Activated CD8-positive, alpha-beta memory T cell treated with anti-CD3 and anti-CD28 coated beads, Interleukin-2, amount 10 ng/mL, durations not matched to agents 7 days and 5 days (primary cell): ENCODE results near the gene MT2A. TPM values are rescaled to one million over a fixed set of nuclear protein-coding genes. Genes with fewer than 3 reads are reported as not detected.

ENCODE experiments used
- ATAC-seq: fragments of 150-1000 bp; cut with Tn5 transposase; one replicate; pipeline ENCODE4 v1.10.0; 2021; ENCODE audit warnings: moderate library complexity
- CTCF ChIA-PET: fragments of 350-600 bp; sonication (Branson Sonifier 250); formaldehyde crosslinking; loops from one replicate; lab custom pipeline; 2021; ENCODE audit warnings: antibody characterized with exemption; lab: Charles Lee
- DNase-seq: peaks from one replicate; pipeline ENCODE4 v3.0.0-alpha.2; 2020
- H3K27ac Mint-ChIP-seq: one replicate; pipeline ENCODE4 v1.8.0; 2021; ENCODE audit warnings: mild to moderate bottlenecking, mixed read lengths
- H3K27me3 Mint-ChIP-seq: one replicate; pipeline ENCODE4 v1.8.0; 2021; ENCODE audit warnings: mixed read lengths
- H3K36me3 Mint-ChIP-seq: one replicate; pipeline ENCODE4 v1.8.0; 2021; ENCODE audit warnings: mild to moderate bottlenecking, mixed read lengths
- H3K4me1 Mint-ChIP-seq: one replicate; pipeline ENCODE4 v1.8.0; 2021; ENCODE audit warnings: mixed read lengths
- H3K4me3 Mint-ChIP-seq: one replicate; pipeline ENCODE4 v1.8.0; 2021; ENCODE audit warnings: mild to moderate bottlenecking, moderate library complexity, mixed read lengths
- H3K9me3 Mint-ChIP-seq: one replicate; pipeline ENCODE4 v1.8.0; 2022; ENCODE audit warnings: low read depth, mixed read lengths
- total RNA-seq, 2 experiments: library from RNA; stranded (reverse); gene quantifications; one replicate each; pipeline ENCODE4 v1.2.3, GENCODE V29; 2021

Gene MT2A
- total RNA-seq, 2 experiments from 2014 or later, result 121 to 125 TPM

DNA sequence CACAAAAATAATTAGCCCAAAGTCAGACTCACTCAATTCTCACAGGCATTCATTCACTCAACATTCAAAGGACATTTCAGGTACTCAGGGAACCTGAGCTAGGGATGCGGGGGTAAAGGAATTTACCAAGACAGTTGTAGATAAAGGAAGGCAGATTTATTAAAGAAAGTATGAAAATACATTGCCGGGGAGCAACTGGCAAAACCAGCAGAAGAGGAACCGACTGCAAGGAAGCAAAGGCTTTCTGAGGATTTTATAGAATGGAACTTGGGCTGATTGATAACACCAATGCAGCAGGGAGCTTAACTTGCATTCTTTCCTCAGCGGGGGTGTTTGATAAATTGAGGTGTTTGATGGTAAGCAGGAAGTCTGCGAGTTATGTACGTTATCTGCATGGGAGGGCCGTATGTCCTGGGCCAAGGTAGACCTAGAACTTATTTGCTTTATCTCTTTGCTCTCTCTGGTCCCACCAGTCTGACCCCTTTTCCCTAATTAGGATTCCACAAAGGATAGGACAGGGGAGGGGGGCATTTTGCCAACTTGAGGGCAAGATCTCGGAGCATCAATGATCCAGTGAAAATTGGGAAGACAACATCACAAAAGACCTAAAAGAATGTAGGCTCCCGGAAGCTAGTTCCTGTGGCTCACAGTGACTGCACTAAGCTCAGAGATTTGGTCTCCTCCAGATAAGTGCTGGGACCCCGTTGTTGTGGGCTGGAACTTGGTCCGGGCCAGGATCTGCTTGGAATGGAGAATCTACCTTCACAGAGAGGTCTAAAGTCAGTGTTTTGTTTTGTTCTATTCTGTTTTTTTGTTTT, 24.8 kb upstream of the MT2A start:
- Mint-ChIP-seq H3K4me1 (no peaks in the 10 kb centered on the region), H3K36me3 (no peaks in the 10 kb centered on the region), H3K9me3 (no peaks in the 10 kb centered on the region), H3K27me3 (peaks cover 44% of the 10 kb centered on the region), H3K27ac (no peak overlapping the region), H3K4me3 (no peak overlapping the region)
- CTCF ChIA-PET, result interaction anchor here (0.9 to 3.9 kb wide), 2 partner anchors 60 to 119 kb away, joined by 3 to 17 read pairs; no protein-coding TSS in a partner anchor
- DNase-seq (no peak), ATAC-seq (no peak)

DNA sequence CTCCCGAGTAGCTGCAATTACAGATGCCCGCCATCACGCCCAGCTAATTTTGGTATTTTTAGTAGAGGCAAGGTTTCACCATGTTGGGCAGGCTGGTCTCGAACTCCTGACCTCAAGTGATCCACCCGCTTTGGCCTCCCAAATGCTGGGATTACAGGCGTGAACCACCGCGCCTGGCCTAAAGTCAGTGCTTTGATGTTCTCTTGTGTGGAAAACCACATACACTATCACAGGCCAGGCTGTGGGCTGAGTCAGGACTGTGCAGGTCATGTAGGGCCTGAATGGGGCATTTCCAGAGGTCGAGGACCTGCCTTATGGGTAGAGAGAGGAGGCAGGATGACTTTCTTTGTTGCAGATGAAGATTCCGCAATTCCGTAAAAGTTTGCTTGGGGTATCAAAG, 24.1 kb upstream of the MT2A start:
- DNase-seq, result no peak
- peaks cover 3% of the 10 kb centered on the region for H3K4me1 Mint-ChIP-seq
- no peak overlapping the region for H3K27ac Mint-ChIP-seq
- CTCF ChIA-PET, result interaction anchor here (0.9 kb wide), 1 partner anchor 59 kb away, joined by 3 read pairs; no protein-coding TSS in a partner anchor
- no peaks in the 10 kb centered on the region for H3K36me3 Mint-ChIP-seq
- H3K4me3 Mint-ChIP-seq, result no peak overlapping the region
- no peaks in the 10 kb centered on the region for H3K9me3 Mint-ChIP-seq
- no peak for ATAC-seq
- peaks cover 49% of the 10 kb centered on the region for H3K27me3 Mint-ChIP-seq

DNA sequence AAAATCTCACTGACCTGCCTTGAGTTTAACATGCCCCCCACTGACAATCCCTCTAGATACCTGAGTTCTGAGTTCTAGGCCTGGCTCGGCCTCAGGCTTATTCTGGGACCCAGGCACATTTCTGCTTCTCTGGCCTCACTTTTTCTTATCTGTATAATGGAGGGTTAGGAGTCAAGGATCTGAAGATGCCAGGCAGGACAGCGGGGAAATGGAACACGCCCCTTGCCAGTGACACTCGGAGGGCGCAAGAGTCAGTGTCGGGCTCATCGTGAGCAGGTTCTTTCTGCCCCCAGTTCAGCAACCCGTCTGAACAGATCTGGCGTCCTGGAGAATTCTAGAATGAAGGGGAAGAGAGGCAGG, 19.6 kb upstream of the MT2A start:
- Mint-ChIP-seq H3K4me1 (peaks cover 11% of the 10 kb centered on the region), H3K9me3 (no peaks in the 10 kb centered on the region), H3K36me3 (no peaks in the 10 kb centered on the region), H3K4me3 (peak overlapping the region; percentile 71), H3K27me3 (peaks cover 54% of the 10 kb centered on the region), H3K27ac (no peak overlapping the region)
- DNase-seq (no peak), ATAC-seq (no peak)
- CTCF ChIA-PET, result no interaction called here

DNA sequence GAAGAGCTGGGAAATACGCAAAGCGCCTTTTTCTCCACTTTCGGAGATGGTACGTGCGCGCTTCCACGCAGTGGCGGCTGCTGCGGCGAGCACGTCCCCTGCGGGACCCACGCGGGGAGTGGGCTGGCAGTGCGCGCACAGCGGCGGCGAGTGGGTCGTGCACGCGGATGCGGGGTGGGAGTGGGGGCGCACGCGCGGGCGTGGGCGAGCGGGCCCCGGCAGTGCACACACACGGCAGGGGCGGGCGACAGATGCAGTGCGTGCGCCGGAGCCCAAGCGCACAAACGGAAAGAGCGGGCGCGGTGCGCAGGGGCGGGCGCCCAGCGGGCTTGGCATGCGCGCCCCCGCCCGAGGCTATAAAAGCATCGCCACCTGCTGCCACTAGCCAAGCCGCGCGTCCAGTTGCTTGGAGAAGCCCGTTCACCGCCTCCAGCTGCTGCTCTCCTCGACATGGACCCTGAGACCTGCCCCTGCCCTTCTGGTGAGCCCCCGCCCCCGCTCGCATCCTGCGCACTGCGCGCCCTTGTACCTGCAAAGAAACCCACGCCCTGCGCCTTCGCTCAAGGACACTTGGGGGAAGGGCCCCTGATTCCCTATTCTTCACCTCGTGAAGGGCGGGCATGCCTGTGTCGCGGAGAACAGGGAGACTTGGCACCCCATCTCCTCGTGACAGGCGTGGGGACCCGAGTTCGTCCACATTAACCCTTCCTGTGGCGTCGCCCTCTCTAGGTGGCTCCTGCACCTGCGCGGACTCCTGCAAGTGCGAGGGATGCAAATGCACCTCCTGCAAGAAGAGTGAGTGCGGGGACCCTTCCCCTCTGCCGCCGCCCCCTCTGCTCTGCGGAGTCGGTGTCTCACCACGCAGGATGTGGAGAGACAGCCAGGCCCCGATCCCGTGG, 19.0 kb upstream of the MT2A start, which contains the start of gene MT3:
TSS of gene MT3 (plus strand) at position 388 of the 899 bp plus-strand sequence. CDS start at position 451, 63 bp downstream.
- Mint-ChIP-seq H3K4me3 (peak within 1 kb of the TSS; percentile 71), H3K27me3 (peaks cover 54% of the 10 kb centered on the region), H3K36me3 (no peaks in the 10 kb centered on the region), H3K27ac (no peak within 1 kb of the TSS), H3K9me3 (no peaks in the 10 kb centered on the region), H3K4me1 (peaks cover 11% of the 10 kb centered on the region)
- DNase-seq, result no peak
- peak; percentile 77 for ATAC-seq
- CTCF ChIA-PET, result interaction anchor here (1.3 kb wide), 1 partner anchor 12 kb away, joined by 4 read pairs; no protein-coding TSS in a partner anchor

DNA sequence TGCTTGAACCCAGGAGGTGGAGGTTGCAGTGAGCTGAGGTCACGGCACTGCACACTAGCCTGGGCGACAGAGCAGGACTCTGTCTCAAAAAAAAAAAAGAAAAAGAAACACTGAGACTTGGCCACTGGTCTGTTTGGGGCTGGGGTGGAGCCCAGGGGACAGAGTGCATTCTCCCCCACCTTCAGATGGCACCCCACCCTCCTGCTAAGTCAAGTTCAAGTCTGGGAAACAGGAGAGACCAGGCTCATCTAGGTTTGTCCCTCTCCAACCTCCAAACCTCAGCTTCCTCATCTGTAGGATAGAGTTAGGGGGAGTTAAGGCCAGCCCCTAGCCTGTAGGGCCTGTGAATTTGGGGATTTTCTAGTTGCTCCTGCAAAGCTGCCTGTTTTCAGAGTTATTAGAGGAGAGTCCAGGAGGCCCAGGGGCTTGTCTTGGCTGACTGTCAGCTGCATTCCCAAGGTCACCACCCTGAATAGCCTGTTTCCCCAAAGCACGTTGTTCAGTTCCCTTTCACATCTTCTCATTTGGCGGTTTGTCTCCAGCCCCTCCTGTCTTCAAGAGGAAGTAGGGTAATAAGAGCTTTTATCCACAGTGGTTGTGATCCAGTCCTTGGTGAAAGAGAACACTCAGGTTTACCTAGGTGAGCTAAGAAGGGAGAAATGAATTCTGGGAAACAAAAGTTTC, 16.9 kb upstream of the MT2A start:
- peaks cover 11% of the 10 kb centered on the region for H3K4me1 Mint-ChIP-seq

DNA sequence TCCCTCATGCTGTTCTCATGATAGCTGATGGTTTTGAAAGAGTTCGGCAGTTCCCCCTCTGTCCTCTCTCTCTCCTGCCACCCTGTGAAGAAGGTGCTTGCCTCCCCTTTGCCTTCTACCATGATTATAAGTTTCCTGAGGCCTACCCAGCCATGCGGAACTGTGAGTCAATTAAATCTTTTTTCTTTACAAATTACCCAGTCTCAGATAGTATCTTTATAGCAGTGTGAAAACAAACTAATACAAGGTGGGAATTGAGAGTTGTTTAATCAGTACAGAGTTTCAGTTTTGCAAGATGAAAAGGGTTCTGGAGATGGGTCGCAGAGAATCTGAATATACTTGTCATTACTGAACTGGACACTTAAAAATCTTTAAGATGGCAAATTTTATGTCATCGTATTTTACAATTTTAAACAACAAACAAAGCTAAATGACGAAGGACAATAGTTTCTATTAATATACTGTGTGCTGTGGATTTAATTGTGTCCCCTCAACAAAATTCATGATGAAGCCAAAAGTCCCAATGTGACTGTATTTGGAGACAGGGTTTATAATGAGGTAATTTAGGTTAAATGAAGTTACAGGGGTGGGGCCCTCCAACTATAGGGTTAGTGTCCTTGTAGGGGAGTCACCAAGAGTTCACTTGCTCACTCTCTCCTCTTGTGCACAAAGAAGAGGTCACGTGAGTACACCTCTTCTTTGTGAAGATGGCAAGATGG, 14.7 kb upstream of the MT2A start:
- H3K4me3 Mint-ChIP-seq, result no peak overlapping the region
- no peak for DNase-seq
- no peak for ATAC-seq
- no peaks in the 10 kb centered on the region for H3K36me3 Mint-ChIP-seq
- peaks cover 11% of the 10 kb centered on the region for H3K4me1 Mint-ChIP-seq
- H3K9me3 Mint-ChIP-seq, result no peaks in the 10 kb centered on the region
- peaks cover 56% of the 10 kb centered on the region for H3K27me3 Mint-ChIP-seq
- no peak overlapping the region for H3K27ac Mint-ChIP-seq
- CTCF ChIA-PET, result interaction anchor here (0.7 to 1.5 kb wide), 2 partner anchors 16 to 109 kb away, joined by 3 read pairs; no protein-coding TSS in a partner anchor

More for the DNA sequence above, 16.9 kb upstream of the MT2A start:
- no peak overlapping the region for H3K27ac Mint-ChIP-seq
- DNase-seq (no peak), ATAC-seq (no peak)
- no peak overlapping the region for H3K4me3 Mint-ChIP-seq
- CTCF ChIA-PET, result interaction anchor here (0.6 to 1.8 kb wide), 6 partner anchors 9 to 493 kb away, joined by 3 to 7 read pairs (median 4); no protein-coding TSS in a partner anchor
- peaks cover 54% of the 10 kb centered on the region for H3K27me3 Mint-ChIP-seq
- H3K9me3 Mint-ChIP-seq, result no peaks in the 10 kb centered on the region
- no peaks in the 10 kb centered on the region for H3K36me3 Mint-ChIP-seq

DNA sequence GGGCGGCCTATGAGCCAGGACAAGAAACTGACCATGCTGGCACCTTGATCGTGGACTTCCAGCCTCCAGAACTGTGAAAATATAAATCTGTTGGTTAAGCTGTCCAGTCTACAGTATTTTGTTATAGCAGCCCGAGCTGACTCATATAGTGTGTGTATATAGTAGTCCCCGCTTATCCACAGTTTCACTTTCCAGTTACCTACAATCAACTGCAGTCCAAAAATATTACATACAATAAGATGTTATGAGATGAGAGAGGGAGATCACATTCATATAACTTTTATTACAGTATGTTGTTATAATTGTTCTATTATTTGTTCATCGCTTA, 14.1 kb upstream of the MT2A start:
- Mint-ChIP-seq H3K27ac (no peak overlapping the region), H3K4me3 (no peak overlapping the region), H3K36me3 (no peaks in the 10 kb centered on the region), H3K4me1 (peaks cover 9% of the 10 kb centered on the region), H3K9me3 (no peaks in the 10 kb centered on the region), H3K27me3 (peaks cover 56% of the 10 kb centered on the region)
- ATAC-seq (no peak), DNase-seq (no peak)
- CTCF ChIA-PET, result interaction anchor here (0.7 to 1.5 kb wide), 2 partner anchors 17 to 108 kb away, joined by 3 read pairs; no protein-coding TSS in a partner anchor

DNA sequence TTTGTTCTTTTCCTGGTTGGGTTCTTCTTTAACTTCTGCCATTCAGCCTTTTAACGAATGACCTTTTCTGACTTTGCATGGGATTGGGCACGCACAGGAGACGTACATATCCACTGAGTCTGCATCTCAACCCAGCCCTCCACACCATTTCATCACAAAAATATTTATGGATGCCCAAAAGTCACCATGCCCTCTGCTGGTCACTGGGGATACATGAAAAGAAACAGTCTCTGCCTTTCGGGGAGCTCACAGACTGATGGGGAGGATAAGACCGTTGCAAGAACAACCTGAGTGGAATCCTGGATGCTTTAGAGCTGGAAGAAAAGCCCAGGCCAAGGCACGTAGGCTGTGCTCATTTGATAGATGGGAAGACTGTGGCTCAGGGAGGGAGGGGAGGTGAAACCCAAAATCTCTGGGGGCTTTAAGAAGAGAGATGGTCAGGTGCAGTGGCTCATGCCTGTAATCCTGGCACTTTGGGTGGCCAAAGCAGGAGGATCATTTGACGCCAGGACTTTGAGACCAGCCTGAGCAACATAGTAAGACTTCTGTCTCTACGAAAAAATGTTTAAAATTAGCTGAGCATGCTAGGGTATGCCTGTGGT, 7.9 kb upstream of the MT2A start:
- Mint-ChIP-seq H3K36me3 (no peaks in the 10 kb centered on the region), H3K27ac (no peak overlapping the region), H3K4me3 (no peak overlapping the region), H3K4me1 (peaks cover 9% of the 10 kb centered on the region), H3K9me3 (no peaks in the 10 kb centered on the region), H3K27me3 (peaks cover 42% of the 10 kb centered on the region)
- DNase-seq (peak; percentile 62), ATAC-seq (peak; percentile 61)
- CTCF ChIA-PET, result interaction anchor here (0.6 to 2.3 kb wide), 27 partner anchors 8 to 245 kb away, joined by 3 to 21 read pairs (median 4); partner anchors contain the start of genes MT1A, MT1X and MT2A

DNA sequence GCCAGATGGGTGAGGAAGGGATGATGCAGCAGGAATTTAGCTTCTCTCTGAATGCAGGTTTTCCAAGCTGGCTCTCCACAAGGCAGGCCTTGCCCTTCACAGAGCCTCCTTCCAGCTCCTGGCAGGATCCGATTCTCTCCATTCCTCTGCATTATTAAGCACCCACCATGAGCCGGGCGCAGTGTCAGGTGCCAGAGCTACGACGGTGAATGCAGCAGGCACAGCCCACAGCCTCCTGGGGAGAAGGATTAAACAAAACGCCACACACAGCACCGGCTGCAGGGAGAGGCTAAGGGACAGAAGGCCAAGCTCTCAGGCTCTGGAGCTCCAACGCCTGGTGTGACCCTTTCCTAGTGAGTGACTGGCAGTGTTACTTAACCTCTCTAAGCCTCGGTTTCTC, 7.1 kb upstream of the MT2A start:
- ATAC-seq, result no peak
- CTCF ChIA-PET, result interaction anchor here (0.6 to 2.3 kb wide), 15 partner anchors 10 to 176 kb away, joined by 3 to 21 read pairs (median 4); partner anchors contain the start of gene MT1A
- Mint-ChIP-seq H3K4me3 (no peak overlapping the region), H3K27me3 (peaks cover 34% of the 10 kb centered on the region), H3K36me3 (no peaks in the 10 kb centered on the region), H3K9me3 (no peaks in the 10 kb centered on the region), H3K27ac (no peak overlapping the region), H3K4me1 (peaks cover 9% of the 10 kb centered on the region)
- no peak for DNase-seq

DNA sequence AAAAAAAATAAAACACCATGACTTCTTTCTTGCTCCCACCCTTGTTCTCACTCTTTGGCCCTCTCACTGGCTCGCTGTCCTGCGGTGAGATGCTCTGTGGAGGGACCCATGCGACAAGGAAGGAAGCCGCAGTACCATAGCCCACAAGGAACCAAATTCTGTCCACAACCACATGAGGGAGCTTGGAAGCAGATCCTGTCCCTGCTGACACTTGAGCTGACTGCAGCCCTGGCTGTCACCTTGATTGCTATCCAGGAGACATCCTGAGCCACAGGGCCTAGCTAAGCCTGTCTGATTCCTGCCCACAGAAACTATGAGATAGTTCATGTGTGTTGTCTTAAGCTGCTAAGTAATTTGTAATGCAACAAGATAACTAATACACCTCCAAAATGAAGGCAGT, 4.8 kb upstream of the MT2A start:
- DNase-seq (no peak), ATAC-seq (no peak)
- H3K4me1 Mint-ChIP-seq, result peaks cover 25% of the 10 kb centered on the region
- peaks cover 18% of the 10 kb centered on the region for H3K27me3 Mint-ChIP-seq
- H3K4me3 Mint-ChIP-seq, result no peak overlapping the region
- H3K9me3 Mint-ChIP-seq, result no peaks in the 10 kb centered on the region
- no peak overlapping the region for H3K27ac Mint-ChIP-seq
- CTCF ChIA-PET, result interaction anchor here (0.7 to 1.8 kb wide), 7 partner anchors 12 to 98 kb away, joined by 3 to 8 read pairs (median 3); partner anchors contain the start of gene MT1E
- H3K36me3 Mint-ChIP-seq, result no peaks in the 10 kb centered on the region

DNA sequence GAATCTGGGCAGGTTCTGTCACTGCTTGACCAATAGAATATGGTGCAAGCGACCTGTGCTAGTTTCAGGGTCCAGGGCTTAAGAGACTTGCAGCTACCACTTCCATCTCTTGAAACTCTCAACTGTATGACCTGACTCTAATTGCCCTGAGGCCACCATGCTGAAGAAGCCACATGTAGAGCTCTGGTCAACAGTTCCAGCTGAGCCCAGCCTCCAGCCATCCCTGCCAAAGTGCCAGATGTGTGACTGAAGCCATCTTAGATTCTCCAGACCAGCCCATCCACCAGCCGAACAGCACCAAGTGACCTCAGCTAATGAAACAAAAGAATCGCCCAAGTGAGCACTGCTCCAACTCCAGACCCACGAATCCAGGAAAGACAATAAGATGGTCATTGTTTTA, 3.4 kb upstream of the MT2A start:
- no peak for ATAC-seq
- no peak overlapping the region for H3K27ac Mint-ChIP-seq
- H3K36me3 Mint-ChIP-seq, result no peaks in the 10 kb centered on the region
- H3K9me3 Mint-ChIP-seq, result no peaks in the 10 kb centered on the region
- CTCF ChIA-PET, result interaction anchor here (1.2 to 2.0 kb wide), 5 partner anchors 9 to 96 kb away, joined by 3 to 6 read pairs (median 5); no protein-coding TSS in a partner anchor
- peaks cover 14% of the 10 kb centered on the region for H3K27me3 Mint-ChIP-seq
- DNase-seq, result no peak
- no peak overlapping the region for H3K4me3 Mint-ChIP-seq
- peaks cover 30% of the 10 kb centered on the region for H3K4me1 Mint-ChIP-seq

DNA sequence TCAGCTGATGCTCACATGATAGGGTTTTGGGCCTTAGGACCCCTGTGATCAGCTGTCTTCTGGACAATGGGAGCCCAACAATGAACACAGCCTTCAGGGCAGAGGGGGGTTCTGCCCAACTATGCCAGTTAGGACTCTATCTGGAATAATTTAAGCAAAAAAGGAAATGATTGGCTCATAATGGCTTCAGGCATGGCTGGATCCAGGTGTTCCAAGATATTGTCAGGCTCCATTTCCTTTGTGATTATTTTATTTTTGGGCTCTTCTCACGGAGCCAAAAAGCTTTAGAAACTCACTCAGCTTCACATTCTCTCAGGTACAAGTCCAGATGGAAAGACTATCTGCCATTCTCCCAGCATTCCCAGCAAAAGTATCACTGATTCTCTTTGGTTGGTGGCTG, 2.9 kb upstream of the MT2A start:
- Mint-ChIP-seq H3K27ac (no peak overlapping the region), H3K27me3 (peaks cover 10% of the 10 kb centered on the region)

More for the DNA sequence above, 2.9 kb upstream of the MT2A start:
- Mint-ChIP-seq H3K4me1 (peaks cover 32% of the 10 kb centered on the region), H3K36me3 (no peaks in the 10 kb centered on the region), H3K4me3 (no peak overlapping the region), H3K9me3 (no peaks in the 10 kb centered on the region)
- no peak for ATAC-seq
- CTCF ChIA-PET, result interaction anchor here (1.2 to 2.0 kb wide), 5 partner anchors 9 to 96 kb away, joined by 3 to 6 read pairs (median 5); no protein-coding TSS in a partner anchor
- no peak for DNase-seq
